Stimulated activated naive CD4-positive, alpha-beta T cell (primary cell): Measurements from ENCODE around the gene PRRG3.

Experiments
- DNase-seq, 6 experiments: peaks; one replicate each; lab custom pipeline; 2025; lab: John Stamatoyannopoulos, UW

Gene PRRG3

DNA sequence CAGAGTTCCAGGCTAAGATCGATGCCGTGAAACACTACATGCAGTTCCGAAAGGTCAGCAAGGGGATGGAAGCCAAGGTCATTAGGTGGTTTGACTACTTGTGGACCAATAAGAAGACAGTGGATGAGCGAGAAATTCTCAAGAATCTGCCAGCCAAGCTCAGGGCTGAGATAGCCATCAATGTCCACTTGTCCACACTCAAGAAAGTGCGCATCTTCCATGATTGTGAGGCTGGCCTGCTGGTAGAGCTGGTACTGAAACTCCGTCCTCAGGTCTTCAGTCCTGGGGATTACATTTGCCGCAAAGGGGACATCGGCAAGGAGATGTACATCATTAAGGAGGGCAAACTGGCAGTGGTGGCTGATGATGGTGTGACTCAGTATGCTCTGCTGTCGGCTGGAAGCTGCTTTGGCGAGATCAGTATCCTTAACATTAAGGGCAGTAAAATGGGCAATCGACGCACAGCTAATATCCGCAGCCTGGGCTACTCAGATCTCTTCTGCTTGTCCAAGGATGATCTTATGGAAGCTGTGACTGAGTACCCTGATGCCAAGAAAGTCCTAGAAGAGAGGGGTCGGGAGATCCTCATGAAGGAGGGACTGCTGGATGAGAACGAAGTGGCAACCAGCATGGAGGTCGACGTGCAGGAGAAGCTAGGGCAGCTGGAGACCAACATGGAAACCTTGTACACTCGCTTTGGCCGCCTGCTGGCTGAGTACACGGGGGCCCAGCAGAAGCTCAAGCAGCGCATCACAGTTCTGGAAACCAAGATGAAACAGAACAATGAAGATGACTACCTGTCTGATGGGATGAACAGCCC is 48.6 kb downstream of the PRRG3 start:
- no peak for DNase-seq

DNA sequence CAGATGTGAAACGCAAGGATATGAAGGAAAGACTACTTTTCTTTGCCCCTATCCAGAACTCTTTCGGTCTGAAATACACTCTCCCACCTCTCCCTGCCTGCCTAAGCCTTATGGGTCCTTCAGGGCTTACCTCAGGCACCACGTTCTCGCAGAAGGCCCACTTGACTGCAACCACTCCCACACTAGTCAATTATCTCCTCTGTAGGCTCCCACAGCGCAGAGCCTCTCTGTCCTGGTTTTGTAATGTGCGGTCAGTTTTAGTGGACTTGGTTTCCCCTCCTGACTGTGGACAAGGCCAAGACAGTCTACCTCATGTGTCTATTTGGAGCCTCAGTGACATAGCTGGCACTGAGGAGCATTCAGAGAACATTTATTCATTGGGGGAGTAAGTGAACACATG is 50.4 kb downstream of the PRRG3 start:
- no peak for DNase-seq

DNA sequence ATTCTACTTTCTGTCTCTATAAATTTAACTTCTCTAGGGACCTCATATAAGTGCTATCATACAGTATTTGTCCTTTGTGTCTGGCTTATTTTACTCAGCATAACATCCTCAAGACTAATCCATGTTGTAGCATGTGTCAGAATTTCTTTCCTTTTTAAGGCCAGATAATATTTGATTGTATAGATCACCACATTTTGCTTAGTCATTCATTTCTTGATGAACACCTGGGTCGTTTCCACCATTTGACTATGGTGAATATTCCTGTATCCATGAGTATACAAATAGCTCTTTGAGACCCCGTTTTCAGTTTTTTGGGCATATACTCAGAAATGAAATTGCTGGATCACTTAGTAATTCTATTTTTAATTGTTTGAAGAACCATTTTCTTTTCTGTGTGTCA is 51.2 kb downstream of the PRRG3 start:
- no peak for DNase-seq

DNA sequence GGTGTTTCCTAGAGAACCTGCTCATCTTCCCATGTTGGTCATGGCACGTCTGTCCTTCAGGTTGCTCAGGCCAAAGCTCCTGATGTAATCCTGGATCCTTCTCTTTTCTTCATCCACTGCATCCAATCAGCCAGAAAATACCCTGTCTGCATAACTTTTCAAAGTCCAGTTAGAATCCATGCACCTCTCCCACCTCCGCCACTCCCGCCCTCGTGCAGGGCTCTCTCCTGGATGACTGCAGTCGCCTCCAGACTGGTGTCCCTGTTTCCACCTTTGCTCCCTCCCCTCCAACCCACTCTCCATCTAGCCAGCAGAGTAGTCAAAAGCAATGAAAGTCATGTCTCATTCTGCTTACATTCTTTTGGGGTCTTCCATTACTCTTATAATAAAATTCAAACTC is 55.3 kb downstream of the PRRG3 start:
- DNase-seq: no peak

DNA sequence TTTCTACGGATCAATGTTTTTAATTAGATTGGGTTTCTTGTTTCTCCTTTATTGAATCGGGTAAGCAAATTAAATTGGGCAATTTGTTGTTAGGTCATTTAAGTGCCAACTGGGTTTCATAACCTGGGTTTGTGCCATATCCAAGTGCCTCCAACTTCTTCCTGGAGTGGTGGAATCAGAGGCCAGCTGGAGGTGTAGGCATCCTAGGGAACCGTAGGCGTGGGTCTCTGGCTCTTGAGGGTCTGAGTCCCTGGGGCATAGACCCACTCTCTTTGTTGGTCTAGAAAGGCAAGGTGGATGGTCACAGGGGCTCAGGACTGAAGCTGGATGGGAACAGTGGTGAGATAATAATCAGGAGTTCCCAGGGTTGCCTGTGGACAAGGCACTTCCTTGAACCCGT is 57.6 kb downstream of the PRRG3 start:
- no peak for DNase-seq

DNA sequence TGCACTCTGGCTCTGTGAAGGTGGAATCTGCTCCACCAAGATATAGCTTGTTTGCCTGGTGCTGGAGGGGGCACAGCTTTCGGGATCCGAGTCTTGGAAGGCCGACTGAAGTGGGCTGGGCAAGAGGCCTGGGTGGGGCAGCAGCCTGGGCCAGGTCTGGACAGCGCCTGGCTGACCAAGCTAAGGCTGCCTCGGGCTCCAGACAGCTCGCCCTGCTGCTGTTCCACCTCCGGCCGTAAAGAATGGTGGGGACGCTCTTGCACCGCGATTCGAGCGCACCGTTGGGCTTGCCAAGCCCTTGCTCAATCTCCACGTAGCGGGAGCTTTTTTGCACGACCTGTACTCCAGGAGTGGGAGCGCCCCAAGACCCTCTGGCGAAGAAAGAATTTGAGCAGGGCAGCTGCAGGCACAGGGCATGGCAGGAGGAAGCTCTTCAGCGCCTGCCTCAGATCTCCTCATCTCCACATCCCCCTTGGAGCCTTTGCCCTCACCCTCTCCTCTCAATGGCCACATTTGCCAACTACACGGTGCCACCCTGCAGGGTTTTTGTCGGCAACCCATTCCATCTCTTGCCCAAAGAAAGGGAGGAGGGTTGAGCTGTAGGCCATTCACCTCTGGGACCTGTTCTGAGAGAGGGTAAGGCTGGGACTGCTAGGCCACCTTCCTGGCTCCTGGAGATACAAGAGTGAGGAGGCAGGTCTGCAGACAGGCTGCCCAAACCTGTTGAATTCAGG is 58.2 kb downstream of the PRRG3 start:
- DNase-seq: no peak

DNA sequence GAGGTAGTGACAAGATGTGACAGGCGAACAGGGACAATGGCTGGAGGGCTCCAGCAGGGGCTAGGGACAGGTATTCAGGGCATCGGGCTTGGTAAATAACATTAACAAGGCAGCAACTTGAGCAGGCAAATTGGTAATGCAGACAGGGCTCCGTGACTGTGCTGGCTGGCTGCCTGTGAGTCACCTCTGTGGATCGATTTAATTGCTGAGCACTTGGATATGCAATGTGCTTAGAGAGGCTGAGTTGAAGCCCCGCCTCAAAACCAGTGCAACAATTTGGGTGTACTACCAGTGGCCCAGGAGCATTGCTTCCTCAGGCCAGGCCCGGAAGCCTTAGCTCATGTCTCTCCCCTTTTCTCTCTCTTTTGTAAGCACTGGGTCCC is 58.8 kb downstream of the PRRG3 start:
- no peak for DNase-seq

DNA sequence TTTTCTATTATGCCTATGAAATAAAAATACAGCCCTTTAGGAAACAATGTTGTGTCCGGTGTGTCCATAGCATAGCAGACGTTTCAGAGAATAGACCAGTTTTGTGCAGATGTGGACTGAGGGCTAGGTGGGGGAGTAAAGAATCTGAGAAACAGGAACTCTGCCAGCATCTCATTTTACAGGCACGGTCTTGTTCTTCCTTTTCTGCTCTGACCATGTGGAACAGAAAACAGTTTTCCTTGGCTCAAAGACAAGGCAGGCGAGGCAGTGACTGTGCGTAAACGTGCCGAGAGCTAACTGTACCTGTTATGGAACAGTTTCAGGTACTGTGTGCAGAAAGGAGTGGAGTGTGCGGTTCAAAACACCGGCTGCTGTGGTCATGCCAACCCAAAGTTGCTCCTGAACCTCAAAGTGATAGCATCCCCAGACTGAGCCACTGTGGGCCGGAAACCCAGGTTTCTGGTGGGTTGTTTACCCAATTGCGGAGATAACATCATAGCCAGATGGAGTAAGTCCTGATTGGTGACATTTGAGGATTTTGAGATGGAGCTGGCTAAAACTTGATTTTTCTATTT is 59.5 kb downstream of the PRRG3 start:
- DNase-seq: no peak
